ENCODE data around the gene DYSF.

Gene DYSF

GRCh38 chr2:71693286-71694270, 240.2 kb downstream of the DYSF start:
- no peak for DNase-seq (ENCODE audit: low spot score)

DNA sequence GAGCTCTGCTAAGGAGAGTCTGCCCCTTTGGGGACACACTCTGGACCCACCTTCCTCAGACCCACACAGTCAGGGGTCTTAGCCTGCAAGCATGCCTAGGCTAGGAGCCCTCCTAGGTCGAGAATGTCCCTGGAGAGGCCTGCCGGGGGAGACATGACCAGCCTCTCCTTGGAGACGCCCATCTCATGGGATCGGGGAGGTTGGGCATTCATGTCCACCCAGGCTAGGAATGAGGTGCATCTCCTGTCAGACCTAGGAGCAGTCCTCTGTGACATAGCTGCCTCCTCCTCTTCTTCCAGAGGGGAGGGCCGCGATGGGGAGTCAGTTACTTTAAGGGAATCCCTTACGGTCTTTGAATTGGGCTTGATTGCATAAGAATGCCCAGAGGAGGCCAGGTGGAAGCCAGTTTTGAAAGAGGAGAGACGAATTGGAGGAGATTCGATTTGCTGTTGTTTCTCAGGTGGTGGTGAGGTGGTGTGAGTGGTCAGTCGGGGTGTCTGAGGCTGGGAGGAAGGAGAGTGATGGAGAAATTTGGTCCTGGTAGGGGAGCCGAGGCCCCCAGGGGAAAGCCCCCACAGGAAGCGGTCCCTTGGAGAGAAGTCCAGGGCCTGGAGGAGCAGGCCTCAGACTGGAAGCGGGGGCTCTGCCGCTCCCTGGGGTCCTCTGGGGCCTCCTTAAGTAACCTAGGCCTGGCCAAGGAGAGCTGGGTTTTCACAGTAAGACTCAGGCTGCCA, 241.3 kb downstream of the DYSF start:
- no peak for DNase-seq (ENCODE audit: low spot score)

GRCh38 chr2:71695235-71696120, 242.1 kb downstream of the DYSF start:
- no peak for DNase-seq (ENCODE audit: low spot score)

GRCh38 chr2:71696381-71696780, 243.0 kb downstream of the DYSF start:
- DNase-seq (ENCODE audit: low spot score), result no peak

DNA sequence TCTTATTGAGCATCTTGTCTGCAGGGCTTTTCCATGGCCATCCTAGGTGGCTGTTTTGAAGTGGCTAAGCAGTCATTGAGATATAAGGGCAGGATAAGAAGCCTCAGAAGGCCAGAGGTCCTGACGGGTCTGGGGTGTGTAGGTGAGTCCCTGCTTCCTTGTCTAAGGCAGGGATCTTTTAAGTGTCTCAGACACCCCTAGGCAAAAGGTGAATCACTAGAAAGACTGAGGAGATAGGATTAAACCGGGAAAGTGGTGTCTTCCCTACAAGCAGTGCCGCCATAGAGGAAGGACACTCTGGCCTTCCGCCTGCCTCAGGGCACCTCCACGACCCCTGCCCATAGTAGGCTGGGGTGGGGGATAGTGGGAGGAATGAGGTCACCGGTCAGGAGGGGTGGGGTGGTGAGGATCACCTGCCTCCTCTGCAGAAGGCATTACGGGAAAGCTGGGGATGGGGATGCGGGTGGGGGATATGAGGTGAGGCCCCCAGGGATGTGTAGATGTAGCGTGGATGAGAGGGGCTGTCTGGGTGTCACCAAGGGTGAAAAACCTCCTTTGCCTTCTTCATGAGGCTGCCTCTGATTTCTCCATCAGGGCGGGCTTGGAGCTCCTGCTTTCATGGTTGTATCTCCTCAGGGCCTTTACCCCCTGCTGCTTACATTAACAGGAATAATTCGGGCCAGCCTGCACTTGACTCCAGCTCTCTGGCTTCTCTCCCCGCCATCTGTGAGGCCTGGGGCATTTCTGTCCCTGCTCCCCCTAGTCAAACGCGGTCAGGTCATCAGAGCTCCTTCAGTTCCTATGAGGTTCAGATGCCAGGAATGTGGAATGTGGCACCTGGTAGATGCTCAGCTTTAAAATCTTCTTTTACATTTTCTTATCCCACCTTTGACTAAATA, 244.0 kb downstream of the DYSF start:
- DNase-seq (ENCODE audit: low spot score), result no peak

DNA sequence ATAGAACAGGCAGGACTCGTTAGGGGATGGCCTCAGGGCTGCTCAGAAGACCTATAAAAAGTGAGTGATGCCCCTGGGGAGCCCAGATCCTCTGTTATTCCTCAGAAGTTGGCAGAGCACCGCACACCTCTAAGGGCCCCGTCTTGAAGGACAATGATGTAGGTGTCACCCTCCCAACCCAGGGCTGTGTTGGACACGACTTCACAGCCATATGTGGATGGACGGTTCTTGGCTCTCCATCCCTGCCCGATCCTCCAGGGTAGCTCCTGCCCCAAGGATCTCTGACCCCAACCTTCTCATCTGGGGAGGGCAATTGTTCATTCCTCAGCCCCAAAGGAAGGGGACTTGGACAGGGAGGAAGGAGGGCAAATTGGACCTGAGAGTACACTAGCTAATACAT, 246.1 kb downstream of the DYSF start:
- DNase-seq (ENCODE audit: low spot score), result no peak

DNA sequence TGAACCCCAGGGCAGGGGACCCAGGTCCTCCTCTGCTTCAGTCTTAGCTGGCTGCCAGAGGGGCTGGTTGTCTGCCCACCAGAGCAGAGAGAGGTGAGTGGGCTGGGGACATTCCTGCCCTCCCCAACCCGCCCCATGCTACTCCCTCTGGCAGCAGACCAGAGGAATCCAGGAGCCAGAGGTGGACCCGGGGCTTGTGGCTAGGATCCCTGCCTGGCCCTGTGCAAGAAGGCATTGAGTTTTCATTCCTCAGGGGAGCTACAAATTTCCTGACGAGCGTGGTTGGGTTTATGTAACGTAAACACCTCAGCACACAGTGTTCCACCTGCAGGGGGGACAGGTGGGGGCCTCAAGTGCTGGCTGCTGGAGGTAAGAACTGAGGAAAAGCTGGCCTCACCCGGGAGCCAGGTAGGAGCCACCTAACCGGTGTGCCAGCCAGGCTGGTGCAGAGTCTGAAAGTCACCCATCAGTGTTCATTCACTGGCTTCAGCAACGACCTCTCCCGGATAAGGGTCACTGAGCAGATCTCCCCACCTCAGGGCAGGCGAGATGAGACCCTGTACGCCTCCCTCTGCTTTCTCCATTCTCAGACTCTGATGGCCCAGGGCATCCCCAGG, 246.8 kb downstream of the DYSF start:
- DNase-seq (ENCODE audit: low spot score), result no peak

DNA sequence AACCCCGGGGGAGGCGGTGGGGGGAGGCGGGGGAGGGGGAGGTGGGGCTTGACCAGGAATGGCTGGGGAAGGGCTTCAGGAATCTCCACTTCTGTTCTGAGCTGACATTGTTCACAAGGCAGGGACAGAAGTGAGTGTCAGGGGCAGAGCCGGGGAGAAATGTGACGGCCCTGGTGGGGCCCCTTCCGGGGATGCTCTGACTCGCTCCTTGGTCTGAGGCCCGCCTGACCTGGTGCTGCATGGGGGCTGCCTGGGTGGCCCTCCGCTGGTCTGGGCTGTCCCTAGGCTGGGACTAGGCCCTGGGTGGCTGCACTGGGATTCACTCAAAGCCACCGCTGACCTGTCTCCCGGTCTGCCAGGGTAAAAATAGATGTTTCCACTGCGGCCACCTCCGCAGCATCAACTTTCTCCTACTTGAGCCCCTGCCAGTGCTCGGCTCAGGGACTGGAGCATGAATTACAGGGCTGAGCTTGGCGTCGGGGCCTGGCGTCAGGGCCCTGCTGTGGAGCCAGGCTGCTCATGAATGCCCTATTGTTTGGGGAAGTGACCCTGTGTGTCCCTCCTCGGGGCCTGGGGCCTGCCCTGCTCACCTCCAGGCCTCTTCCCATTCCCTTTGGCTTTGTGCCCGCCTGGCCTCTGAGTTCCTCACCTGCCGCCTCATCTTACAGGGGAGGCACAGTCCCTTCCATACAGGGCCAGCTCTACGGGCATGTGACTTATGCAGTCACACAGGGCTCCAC, 247.5 kb downstream of the DYSF start:
- no peak for DNase-seq (ENCODE audit: low spot score)

DNA sequence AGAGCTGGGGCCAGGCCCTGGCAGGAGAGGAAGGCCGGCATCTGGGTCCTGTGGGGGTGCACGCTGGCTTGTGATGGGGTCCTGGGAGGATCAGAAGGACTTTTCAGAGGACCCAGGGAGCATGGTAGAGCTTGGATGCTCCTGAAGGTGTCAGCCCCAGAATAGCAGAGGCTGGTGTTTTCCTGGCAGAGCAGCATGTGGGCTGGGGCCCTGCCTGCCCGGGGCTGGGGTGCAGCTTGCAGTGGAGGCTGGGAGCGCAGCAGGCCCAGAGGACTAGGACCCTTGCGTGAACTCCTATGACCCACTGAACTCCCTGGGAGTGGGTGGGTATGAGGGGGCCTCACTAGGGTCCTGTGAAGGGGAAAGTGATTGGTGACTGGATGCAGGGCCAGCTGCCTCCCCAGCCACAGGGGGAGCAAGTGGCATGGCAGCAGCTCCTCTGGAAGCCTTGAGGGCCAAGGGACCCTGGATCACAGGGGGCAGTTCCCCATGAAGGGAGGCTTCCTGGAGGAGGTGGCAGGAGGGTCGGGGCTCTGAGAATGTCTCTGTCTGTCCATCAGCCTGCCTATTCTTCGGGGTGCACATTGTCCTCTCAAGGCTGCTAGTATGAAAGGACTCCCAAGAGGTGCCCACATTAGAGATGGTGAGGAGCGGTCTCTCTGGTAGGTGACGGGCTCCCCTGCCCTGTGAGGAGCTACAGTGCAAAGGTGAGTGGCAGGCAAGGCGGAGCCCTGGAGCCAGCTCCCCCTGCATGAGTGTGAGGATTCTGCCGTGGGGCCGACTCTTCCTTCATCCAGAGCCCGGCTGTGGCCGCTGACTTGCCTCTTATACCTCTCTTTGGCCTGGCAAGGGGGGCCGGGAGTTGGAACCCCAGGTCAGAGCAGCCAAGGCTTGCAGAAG, 249.0 kb downstream of the DYSF start:
- no peak for DNase-seq (ENCODE audit: low spot score)

DNA sequence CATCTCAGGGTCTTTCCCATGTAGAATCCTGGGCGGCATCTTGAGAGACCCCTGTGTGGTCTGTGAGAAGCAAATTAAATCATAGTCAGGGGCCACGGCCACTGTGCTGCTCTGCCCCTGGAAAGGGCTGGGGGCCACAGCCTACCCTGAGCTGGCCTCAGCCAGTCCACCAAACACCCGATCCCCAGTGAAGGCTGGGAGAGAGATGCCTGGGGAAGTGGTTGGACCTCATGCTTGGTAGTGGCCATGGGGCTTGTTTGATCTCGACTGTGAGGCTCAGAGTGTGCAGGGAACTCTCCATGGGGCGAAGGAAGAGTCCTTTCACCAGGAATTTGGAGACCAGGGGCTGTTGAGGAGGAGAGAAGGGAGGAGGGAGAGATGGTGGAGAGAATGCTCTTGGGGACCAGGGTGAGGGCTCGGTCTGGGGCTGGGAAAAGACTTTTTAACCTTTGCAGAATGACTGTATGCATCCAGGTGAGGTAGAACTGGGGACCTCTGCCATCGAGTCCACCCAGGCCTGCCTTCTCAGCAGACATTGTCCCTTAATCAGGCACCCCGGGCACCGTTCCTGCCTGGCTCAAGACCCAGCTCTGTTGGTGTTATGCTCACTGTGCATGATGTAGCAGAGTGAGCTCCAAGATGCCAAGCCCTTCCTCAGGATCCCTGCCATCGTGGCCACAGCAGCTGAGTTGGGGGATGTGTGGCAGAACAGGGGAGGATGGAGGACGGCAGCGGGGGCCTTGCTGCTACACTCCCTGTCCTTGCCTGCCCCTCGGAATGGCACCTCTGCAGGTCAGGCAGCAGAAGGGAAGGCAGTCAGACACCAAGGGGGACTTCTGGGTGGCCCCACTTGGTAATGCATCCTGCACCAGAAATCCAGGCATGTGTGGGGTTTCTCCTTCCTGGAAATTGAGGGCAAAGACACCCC, 249.9 kb downstream of the DYSF start:
- DNase-seq (ENCODE audit: low spot score), result no peak

DNA sequence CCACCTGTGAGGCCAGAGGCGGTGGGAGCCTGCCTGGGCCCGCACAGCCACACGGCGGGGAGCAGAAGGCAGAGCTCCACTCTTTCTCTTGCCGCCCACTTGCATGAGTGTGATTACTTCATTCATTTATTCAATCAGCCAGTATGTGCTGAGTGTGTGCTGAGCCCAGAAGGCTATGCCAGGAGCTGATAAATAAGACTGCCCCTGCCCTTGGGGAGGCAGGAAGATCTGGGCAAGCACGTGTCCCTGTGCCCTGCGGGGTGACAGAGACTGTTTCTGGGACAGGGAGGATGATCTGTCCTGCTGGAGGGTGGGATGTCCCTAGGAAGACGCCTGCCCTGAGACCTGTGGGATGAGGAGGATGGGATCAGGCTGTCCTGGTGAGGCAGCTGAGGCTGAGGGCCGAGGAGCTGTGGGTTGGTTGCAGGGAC, 250.8 kb downstream of the DYSF start:
- no peak for DNase-seq (ENCODE audit: low spot score)

DNA sequence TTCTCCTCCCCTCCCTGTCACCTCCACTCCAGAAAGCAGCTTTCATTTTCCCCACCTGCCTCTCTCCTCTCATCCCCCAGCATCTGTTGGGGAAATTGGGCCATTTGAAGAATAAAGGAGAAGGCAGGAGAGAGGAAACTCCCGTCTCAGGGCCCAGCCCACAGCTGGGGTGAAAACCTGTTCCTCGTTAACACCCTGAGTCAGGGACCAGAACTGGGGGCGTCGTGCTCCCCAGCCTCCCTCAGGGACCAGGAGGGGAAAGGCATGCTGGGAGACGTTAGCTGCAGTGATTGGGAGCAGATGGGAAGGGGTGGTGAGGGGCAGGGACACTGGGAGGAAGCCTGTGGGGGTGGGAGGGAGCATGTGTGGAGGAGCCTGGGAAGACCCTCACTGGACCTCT, 251.3 kb downstream of the DYSF start:
- DNase-seq (ENCODE audit: low spot score), result no peak

- no peak for DNase-seq (ENCODE audit: low spot score)
Observed at GRCh38 chr2:71705171-71705960, 252.0 kb downstream of the DYSF start.

GRCh38 chr2:71706121-71706520, 252.8 kb downstream of the DYSF start:
- no peak for DNase-seq (ENCODE audit: low spot score)

DNA sequence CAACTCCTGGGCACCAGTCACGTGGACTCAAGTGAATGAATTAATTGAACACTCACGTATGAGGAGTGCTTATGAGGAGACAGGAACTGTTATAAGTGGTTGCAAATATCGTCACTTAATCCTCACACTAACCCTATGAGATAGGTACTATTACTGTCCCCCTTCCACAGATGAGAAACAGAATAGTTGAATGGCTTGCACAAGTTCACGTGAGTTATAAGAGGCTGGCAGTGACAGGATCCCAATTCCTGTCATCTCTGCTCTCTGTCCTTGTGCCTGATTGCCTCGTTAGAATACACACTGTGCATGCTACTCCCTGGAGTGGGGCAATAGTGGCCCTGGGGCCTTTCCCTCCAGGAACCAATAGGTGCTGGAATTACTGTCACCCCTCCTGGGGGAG, 253.5 kb downstream of the DYSF start:
- DNase-seq (ENCODE audit: low spot score), result no peak

DNA sequence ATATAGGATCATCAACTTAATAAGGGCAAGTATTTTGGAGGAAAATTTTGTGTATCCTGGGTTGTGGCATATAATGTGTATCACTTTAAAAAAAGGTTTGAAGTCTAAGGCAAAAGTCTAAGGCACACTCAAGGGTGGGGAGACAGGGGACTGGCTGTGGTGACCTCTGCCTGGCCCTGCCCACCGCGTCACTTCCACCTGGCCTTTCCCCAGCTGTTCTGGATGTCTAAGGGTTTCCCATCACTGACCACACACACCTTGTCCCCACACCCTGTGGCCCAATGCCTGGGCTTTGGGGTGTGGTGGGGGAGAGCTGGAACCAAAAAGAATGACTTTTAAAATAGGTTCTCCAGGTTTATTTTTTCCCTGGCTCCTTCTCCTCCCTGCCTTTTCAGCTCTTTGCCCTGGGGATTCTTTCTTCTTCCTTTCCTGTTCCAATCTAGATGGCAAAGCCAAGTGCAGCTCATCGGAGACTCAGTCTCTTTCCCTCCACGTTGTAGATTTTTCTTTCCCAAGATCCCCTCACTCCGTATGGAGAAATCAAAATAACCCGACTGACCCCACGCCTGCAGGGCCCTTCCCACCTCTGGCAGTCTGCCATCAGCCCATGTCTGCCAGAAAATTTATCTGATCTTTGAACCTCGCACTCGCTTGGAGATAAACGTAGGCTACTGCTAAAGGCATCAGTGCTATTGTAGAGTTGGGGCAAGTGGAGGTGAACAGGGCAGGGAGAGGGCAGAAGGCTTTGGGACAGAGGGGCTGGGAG, 257.2 kb downstream of the DYSF start:
- DNase-seq (ENCODE audit: low spot score), result no peak

All from CD4-positive, alpha-beta T cell treated with Interleukin-6 at 100 ng/mL for 8 hours (primary cell).